NCI-H82 treated with DMSO at 0.1 percent for 48 hours (cell line): ENCODE results near the gene NLGN1.
"Not testable (repeated sequence)": the region's sequence is repeated elsewhere in the genome, so short reads cannot be mapped to it uniquely, and the experiment has no call there.

ENCODE experiments used
- DNase-seq: peaks from one replicate; lab custom pipeline; 2025; ENCODE audit not compliant: unreplicated experiment; lab: John Stamatoyannopoulos, UW

NLGN1 gene

DNA sequence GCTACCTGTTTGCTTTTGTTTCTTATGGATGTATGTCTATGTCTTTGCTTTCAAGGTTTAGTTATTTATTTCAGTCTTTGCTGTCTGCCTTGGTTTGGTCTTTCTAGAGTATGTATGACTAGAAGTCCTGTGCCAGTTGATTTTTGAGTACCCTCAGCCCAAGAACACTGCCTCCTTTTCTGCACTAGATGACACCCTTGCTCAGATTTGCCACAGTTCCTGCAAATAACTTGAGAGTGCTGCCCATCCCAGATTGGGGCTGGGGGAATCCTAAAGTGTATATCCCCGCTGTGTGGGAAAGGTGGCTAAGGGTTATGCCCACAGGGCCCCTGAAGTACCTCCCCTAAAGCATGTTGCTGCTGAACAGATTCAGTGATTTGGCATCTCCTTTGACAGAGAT is 32.0 kb downstream of the NLGN1 start:
- DNase-seq, result no peak

DNA sequence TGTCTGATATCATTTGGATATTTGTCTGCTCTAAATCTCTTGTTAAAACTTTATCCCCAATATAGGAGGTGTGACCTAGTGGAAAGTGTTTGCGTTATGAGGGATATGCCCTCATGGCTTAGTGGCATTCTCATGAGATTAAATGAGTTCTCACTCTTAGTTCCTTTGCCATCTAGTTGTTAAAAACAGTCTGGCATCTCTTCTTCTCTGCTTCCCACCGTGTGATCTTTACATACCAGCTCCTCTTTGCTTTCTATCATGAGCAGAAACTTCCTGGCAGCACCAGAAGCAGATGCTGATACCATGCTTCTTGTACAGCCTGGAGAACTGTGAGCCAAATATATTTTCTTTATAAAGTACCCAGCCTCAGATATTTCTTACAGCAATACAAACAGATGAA is 33.0 kb downstream of the NLGN1 start:
- no peak for DNase-seq

DNA sequence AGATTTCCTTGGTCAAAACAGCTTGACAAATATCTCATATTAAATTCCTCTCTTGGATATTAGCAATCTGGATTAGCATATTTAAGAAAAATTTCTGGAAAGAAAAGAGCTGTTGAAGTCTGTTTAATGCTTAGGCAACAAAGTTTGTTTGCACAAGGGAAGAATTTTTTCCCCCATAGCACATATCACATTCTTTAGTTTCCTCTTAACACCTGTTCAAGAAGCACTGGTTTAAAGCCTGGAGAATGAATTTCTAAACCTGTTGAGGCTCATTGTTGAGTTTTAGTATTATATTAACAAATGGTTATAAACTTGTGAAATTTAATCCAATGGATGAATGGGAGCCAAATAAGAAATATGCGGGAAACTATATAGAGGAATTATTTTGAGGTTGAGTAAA is 41.5 kb downstream of the NLGN1 start:
- DNase-seq, result no peak

DNA sequence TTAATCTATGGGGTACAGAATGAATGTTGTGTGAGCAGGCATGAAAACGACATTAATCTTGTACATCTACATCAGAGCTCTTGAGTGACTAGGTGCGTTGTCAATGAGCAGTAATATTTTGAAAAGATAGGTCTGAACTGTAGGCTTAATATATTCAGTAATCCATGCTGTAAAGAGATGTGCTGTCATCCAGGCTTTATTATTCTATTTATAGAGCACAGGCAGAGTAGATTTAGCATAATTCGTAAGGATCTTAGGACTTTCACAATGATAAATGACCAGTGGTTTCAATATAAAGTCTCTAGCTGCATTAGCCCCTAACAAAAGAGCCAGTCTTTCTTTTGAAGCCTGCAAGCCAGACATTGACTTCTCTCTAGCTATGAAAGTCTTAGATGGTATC is 43.0 kb downstream of the NLGN1 start:
- no peak for DNase-seq

DNA sequence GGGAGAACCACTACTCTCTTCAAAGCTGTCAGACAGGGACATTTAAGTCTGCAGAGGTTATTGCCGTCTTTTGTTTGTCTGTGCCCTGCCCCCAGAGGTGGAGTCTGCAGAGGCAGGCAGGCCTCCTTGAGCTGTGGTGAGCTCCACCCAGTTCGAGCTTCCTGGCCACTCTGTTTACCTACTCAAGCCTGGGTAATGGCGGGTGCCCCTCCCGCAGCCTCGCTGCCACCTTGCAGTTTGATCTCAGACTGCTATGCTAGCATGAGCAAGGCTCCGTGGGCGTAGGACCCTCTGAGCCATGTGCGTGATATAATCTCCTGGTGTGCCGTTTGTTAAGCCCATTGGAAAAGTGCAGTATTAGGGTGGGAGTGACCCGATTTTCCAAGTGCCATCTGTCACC is 54.0 kb downstream of the NLGN1 start:
- not testable (repeated sequence) for DNase-seq

DNA sequence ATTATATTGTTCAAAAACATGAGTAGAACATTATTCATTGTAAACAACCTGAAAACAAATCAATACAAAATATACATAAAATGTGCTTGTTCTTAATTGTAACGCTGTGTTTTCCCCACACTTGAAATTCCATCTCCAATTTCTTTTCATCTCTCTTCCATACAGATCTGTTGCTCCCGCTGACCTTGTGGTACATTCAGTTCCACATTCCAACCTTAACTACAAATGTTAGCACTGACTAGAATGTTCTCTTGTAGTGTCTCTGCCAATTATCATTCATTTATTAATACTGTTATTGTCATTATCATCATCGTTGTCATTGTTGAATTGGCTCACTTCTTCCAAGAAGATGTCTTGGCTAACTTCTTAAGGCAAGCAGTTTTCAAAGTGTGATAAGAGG is 65.7 kb downstream of the NLGN1 start:
- DNase-seq, result no peak

DNA sequence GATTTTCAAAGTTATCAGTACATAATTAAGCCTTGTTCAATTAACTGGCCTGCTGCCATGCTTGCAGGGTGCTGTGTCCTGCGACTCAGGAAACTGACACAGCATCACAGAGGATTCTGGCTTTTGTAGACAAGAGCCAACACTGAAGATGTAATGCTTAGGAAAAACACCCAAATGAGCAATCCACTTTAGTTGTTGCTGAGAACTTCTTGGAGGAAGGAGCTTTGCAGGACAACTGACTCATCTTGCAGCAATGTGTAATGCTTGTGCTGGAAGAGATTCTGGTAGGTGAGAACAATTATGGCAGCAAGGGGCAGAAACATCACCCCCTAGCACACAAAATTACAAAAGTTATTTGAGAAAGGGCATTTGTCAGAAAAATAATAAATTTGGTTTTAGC is 67.6 kb downstream of the NLGN1 start:
- no peak for DNase-seq

DNA sequence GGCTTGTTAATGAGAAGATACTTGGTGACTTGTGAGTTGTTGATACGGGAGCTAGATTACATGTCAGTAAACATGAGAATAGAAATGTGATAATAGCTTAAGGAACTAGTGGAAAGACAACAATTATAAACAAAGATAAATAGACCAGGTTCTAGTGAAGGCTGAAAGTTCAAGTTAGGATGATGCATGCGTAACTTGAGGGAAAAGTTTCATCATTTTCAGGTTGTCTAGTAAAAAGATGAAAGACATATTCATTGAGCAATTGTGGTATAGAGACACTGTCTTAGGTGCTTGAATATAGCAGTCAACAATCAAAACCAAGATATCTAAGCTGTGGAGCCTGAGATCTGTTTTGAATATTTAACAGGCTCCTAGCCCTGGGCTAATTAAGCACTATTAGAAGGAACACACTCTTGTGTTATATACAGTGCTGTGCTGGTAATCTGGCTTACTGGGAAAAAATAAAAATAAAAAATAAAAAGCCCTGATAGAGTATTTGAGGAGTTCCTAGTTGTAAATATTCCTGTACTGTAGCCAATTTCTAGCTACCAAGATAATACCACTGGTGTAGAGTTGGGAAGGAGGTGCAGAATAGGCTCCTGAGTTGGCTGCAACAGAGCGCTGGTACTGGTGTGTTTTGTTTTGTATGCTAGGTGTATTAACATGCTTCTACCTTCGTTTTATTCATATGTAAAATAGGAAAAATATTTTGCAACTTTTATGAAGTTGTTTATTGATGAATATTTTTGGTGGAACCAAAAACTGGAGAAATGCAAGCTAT is 68.5 kb downstream of the NLGN1 start:
- DNase-seq, result no peak

DNA sequence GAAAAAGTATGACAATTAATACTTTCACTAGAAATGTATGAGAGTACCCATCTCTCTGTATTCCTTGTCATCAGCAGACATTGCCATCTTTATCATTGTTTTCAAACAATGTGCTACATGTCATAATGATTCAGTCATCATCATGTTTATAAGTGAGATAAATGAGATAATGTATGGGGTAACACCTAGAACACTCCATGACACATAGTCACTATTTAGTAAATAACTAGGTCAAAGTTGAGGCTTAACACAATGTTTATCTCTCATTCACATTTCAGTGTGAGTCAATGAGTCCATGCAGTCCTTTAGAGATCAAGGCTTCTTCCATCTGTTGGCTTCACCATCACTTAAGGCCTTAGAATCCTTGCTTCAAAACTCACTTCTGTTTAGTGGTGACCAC is 70.0 kb downstream of the NLGN1 start:
- DNase-seq, result no peak

DNA sequence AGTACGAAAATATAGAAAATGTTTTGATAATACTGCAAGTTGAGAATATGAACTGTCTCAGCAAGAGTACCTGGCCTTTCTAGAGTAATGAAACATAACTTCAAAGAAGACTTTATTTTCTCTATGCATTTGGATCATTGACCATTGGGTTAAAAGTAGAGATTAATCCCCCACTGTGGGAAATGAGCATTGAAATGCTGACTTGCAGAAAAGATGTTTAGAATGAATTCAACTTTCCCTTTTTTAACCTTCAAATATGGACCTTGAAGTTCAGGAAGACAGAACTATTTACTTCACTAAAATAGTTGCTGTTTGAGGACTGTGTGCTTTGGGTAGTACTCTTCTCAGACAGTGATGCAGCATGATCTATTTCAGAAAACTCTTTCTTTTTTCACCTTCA is 75.7 kb downstream of the NLGN1 start:
- no peak for DNase-seq

DNA sequence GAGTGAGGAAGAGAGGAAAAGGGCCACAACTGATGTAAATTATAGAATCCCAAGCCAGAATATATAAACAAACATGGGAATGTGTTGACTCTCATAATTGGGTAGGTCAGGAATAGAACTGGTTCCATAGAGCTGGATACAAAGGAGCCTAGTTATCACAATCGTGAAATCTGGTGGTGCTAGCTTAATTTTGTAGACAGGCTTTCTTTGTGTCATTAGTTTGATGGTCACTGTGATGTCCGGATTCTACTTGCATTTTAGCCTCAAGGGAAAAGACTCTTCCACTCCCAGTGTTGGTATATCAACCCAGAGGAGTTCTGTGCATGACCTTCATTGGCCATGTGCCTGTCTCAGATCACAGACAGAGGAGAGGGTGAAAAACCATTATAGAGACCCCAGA is 81.8 kb downstream of the NLGN1 start:
- no peak for DNase-seq

DNA sequence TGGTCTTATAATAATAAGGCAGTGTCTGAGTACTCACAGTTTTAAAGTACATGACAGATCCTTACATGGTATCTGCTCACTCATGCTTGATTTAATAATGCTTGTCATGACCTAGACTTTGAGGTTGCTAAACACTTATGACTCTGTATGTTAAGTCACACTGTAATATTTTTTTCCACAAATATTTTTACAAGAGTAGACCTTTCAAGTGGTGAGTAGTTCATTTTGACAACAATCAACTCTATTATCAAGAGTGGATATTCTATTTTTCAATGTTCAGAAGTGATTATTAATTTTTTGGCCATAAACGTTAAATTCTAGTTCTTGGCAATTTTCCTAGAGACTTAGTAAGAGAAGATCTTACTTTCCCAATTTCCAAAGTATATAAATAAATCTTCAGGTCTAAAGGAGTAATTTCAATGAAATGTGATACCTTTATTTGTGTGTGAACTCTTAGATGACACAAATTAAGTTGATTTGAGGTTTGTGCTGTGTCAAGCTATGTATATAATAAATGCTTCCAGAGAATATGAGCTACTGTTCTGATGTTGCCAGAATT is 104.5 kb downstream of the NLGN1 start:
- no peak for DNase-seq

DNA sequence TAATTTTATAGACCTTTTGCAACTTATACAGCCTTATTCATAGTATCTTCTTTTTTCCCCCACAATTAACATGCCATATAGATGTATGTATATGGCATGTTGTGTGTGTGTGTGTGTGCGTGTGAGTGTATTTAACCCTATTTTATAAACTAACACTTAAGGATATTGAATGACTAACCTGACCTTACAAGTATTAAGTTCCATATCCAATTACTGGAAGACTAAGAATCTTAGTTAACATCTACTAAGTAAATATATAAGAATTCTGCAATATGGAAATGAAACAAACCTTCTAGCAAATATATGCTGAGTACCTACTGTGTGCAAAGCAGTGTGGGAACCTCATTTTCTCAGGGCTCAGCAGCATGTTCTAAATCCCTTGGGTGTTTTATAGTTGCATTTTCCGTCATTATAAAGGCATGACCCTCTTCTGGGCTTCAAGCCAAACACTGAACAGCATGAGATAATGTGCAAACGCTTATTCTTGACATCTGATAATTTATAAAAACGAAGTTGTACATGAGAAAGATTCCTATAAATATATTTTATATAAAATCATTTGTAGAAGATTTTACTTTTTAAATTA is 105.5 kb downstream of the NLGN1 start:
- DNase-seq, result no peak

DNA sequence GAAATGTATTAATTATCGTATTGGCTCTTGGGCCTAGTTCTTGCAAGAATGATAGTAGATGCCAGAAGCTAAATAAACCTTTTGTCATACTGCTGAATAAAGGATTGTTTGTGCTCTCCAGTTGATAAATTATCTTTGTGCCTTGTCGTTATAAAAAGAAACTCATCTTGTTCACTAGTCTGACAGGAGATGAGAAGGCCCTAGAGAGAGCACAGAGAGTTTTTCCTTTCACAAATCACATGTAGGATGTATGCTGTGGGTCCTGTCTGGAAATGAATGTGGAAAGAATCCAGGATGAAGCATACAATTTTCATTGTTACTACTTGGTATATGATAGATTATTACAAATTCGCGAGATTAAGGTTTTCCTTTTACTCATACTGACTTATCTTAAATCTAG is 113.0 kb downstream of the NLGN1 start:
- DNase-seq, result no peak

DNA sequence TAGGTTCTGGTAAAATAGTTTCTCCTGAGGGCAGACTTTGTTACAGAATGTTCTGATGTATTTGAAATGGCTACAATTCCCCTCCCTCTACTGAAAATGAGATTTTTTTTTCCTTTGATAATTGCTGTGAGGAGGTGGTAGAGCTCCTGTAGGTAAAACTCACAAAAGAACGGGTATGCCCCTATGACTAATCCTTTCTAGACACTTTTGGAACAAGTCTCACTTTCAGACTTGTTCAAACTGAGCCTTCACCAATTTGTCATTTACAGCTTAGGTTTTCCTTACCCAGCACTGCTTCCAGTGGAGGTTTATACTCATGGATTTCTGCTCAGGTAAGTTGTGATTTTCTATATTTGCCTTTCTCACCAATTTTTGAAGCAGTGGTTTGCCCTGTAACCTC is 115.6 kb downstream of the NLGN1 start:
- no peak for DNase-seq

DNA sequence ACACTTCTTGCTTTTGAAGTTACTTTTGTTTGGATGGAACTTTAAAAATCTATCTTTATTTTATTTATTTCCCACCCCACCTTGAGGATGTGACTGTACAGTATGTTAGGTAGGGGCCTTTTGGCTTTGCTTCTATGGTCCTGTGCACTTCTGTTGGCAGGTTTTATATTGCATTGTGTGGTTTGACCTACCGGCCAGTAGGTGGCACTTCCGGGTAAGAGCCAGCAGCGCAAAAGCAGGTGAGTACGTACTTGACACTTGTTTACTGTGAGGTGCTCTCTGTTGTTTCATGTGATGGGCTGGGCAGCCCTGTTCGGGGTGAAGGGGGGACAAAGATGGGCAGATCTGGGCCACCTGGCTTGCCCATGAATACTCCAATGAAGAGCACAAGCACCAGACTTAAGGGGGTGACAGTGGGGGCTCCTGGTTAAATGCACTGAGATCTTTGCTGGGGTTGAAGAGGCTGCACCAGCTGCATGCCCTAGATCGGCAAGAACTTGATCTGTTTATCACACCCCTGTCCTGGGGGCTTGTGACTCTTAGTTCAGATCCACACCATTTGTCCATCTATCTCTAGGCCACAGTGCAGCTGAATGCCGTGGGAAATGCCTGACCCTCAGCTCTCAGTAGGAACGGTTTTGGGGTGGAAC is 131.6 kb downstream of the NLGN1 start:
- no peak for DNase-seq

DNA sequence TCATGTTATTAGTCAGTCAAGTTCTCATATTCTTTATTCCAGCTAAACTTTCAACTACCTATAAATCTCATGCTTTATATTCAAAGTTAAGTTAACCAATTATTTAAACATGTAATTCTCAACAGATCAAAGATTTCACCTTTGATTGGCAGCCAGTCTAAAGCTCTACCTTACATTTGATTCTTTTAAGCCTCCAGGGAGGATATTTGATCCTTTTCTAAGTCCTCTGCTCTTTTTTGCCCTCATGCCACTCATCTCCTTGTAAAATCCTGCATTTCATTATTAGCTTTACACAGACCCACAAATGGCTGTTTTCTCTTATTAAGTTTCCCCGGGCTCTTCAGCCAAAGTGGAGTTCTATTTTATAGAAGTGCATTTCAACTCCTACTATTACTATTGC is 134.1 kb downstream of the NLGN1 start:
- no peak for DNase-seq

DNA sequence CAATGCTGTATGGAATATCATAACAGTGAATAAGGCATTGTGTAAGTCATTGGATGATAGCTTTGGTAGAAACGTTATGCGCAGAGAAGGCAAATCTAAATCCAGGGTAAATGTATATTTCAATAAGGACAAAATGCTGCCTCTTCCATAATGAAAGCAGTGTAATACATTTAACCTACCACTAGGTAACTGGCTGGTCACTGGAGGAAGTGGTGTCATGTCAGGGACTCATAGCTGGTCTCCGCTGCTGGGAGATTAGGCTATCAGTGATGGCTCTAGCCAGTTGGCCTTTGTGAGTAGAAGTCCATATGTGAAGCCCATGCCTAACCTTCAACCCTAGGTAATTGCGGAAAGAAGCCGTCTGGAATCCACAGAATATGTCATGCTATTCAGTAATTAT is 140.9 kb downstream of the NLGN1 start:
- no peak for DNase-seq

DNA sequence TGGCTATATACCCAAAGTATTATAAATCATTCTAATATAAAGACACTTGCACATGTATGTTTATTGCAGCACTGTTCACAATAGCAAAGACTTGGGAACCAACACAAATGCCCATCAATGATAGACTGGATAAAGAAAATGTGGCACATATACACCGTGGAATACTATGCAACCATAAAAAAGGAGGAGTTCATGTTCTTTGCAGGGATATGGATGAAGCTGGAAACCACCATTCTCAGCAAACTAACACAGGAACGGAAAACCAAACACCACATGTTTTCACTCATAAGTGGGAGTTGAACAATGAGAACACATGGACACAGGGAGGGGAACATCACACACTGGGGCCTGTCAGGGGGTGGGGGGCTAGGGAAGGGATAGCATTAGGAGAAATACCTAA is 148.0 kb downstream of the NLGN1 start:
- DNase-seq, result not testable (repeated sequence)

DNA sequence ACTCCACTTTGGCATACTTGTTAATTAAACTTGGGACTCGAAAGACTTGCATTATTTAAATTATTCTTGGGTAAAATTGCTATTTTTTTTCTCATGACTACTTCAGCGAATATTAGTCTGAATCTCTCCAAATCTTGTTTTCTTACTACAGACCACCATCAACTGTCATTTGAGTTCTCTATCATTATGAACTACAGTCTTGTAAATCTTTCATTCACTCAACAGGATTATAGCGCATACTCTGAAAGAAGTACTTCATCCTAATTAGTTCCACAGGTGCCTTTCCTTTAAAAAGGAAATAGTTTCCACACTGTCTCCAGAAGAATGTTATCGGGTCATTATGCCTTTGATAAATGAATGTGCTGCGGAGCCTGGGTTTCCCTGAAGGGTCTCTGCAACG is 149.5 kb downstream of the NLGN1 start:
- peak; percentile 21 for DNase-seq

DNA sequence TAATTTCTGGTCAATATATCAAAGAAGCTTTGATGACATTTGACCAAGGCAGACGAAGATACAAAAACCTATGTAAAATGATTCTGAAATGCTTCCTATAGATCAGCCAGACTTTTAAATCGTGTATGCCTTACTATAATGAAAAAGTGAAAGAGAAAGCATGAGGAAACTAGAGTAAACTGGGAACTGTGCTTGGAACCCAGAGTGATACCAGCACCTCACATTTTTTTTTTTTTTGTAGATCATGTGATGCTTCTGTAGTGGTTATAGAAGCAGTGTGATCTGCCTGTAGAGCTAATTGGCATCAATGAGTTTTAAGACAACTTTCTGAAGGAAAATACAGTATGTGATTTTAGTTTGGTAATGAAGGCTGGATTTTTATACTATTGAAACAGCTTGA is 150.7 kb downstream of the NLGN1 start:
- no peak for DNase-seq

DNA sequence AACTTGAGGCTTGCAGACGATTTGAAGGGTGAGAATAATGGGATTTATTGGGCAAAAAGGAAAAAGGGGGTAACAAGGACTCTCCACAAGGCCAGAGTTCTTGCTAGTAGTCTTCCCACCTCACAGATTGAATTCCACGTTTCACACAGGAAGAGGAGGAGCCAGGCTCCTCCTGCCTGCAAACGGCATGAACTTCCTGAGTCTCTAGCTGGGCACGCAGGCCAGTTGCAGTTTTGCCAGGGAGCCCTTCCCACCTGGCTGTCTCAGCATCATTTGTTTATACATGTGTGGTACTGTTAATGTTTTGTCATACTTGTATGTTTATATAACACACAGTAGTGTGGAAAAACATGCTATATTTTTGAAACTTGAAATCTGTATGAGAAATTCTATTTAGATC is 155.0 kb downstream of the NLGN1 start:
- no peak for DNase-seq
